HCT116 (cell line): ENCODE results near the gene APOL5. TPM values are rescaled to one million over a fixed set of nuclear protein-coding genes. Genes with fewer than 3 reads are reported as not detected.

Source experiments
- ATAC-seq: fragments of 200-7000 bp; cut with Tn5 transposase; 2 replicates; pipeline ENCODE4 v1.9.1; 2020; ENCODE audit warnings: mild to moderate bottlenecking, moderate library complexity
- BruUV-seq: library from RNA; stranded (reverse); fragments of 400-500 nt; replicated peaks from 2 replicates; lab custom pipeline; 2021; lab: Mats Ljungman, UMichigan
- CTCF ChIA-PET: fragments of 300-600 bp; sonication (Branson Sonifier 250); formaldehyde crosslinking; loops from one replicate; lab custom pipeline; 2021; ENCODE audit warnings: antibody characterized with exemption; lab: Charles Lee
- POLR2A ChIA-PET: fragments of 300-600, 350-600 bp; sonication (Branson Sonifier 250); formaldehyde crosslinking; loops from one replicate; lab custom pipeline; 2021; ENCODE audit warnings: antibody characterized with exemption; lab: Charles Lee
- RAD21 ChIA-PET, 2 experiments: fragments of 300-600 bp; sonication (Branson Sonifier 250); formaldehyde crosslinking; loops; one replicate each; lab custom pipeline; 2023; ENCODE audit warnings: low total read pairs in 2 of 2; ENCODE audit not compliant: uncharacterized antibody in 2 of 2, unreplicated experiment in 2 of 2, low non-redundant PET in 1 of 2; lab: Charles Lee
- DNase-seq: peaks from one replicate; pipeline ENCODE4 v3.0.0-alpha.2; 2010; ENCODE audit warnings: low read depth, low spot score
- H2AFZ ChIP-seq: fragments of 200-600 bp; shearing (Covaris generic), sonication (generic); 2 replicates; pipeline ENCODE4 v1.6.1; 2017; ENCODE audit warnings: low read depth, mixed run types, mixed read lengths, antibody characterized with exemption, low read length; ENCODE audit not compliant: poor library complexity, severe bottlenecking
- H3K27ac ChIP-seq: 2 replicates; pipeline ENCODE4 v1.5.1; 2012; ENCODE audit warnings: low read depth, low read length
- H3K27me3 ChIP-seq: fragments of 200-600 bp; sonication (generic); 2 replicates; pipeline ENCODE4 v1.6.1; 2016; ENCODE audit warnings: mixed run types, low read length, mixed read lengths; ENCODE audit not compliant: insufficient read depth
- H3K36me3 ChIP-seq, 2 experiments: fragments of 200-500 bp in 1 of 2; fragments of 200-600 bp in 1 of 2; sonication (Bioruptor generic) in 1 of 2; sonication (generic) in 1 of 2; 2 replicates each; pipeline versions ENCODE4 v1.5.1 to v1.6.1; 2014 to 2016; ENCODE audit warnings: low read length in 2 of 2, inconsistent platforms in 1 of 2, mixed read lengths in 1 of 2, mixed run types in 1 of 2; ENCODE audit not compliant: insufficient read depth in 2 of 2, control insufficient read depth in 1 of 2
- H3K4me1 ChIP-seq, 2 experiments: fragments of 200-600 bp in 1 of 2; sonication (generic) in 1 of 2; 2 replicates each; pipeline versions ENCODE4 v1.5.1 to v1.6.1; 2012 to 2017; ENCODE audit warnings: low read length in 2 of 2, inconsistent platforms in 1 of 2, mild to moderate bottlenecking in 1 of 2, mixed read lengths in 1 of 2, mixed run types in 1 of 2, moderate library complexity in 1 of 2; ENCODE audit not compliant: insufficient read depth in 2 of 2, control insufficient read depth in 1 of 2
- H3K4me2 ChIP-seq: fragments of 200-600 bp; sonication (generic); 2 replicates; pipeline ENCODE4 v1.6.1; 2017; ENCODE audit warnings: mixed run types, low read length, mixed read lengths
- H3K4me3 ChIP-seq, 2 experiments: fragments of 200-600 bp in 1 of 2; sonication (generic) in 1 of 2; replicated peaks in 1 of 2; 2 replicates each; pipeline ENCODE4 v1.5.1; 2011 to 2016; ENCODE audit warnings: low read length in 2 of 2, control low read depth in 1 of 2, low read depth in 1 of 2, mild to moderate bottlenecking in 1 of 2, mixed read lengths in 1 of 2, mixed run types in 1 of 2
- H3K79me2 ChIP-seq: fragments of 200-600 bp; sonication (generic); 2 replicates; pipeline ENCODE4 v1.6.1; 2017; ENCODE audit warnings: mild to moderate bottlenecking, mixed run types, low read length, moderate library complexity, mixed read lengths; ENCODE audit not compliant: insufficient read depth
- H3K9ac ChIP-seq: fragments of 200-600 bp; sonication (generic); 2 replicates; pipeline ENCODE4 v1.6.1; 2016; ENCODE audit warnings: low read length, mixed read lengths
- H3K9me2 ChIP-seq: fragments of 200-600 bp; sonication (generic), shearing (Covaris generic); 2 replicates; pipeline ENCODE4 v1.6.1; 2017; ENCODE audit warnings: mixed run types, mild to moderate bottlenecking, moderate library complexity; ENCODE audit not compliant: insufficient read depth
- H3K9me3 ChIP-seq, 2 experiments: fragments of 200-500 bp in 1 of 2; fragments of 200-600 bp in 1 of 2; sonication (Bioruptor generic) in 1 of 2; sonication (generic) in 1 of 2; 2 replicates each; pipeline ENCODE4 v1.6.1; 2014 to 2017; ENCODE audit warnings: low read length in 2 of 2, mixed read lengths in 2 of 2, inconsistent platforms in 1 of 2, low read depth in 1 of 2, mild to moderate bottlenecking in 1 of 2, mixed run types in 1 of 2, moderate library complexity in 1 of 2; ENCODE audit not compliant: control insufficient read depth in 1 of 2, insufficient read depth in 1 of 2
- H4K20me1 ChIP-seq: fragments of 200-600 bp; sonication (generic), shearing (Covaris generic); 2 replicates; pipeline ENCODE4 v1.6.1; 2017; ENCODE audit warnings: mixed run types, mild to moderate bottlenecking, moderate library complexity; ENCODE audit not compliant: insufficient read depth
- CBX3 ChIP-seq: IDR thresholded peaks from 2 replicates; pipeline ENCODE4 v1.6.1; 2012; ENCODE audit warnings: low read depth
- EGR1 ChIP-seq: IDR thresholded peaks from 2 replicates; pipeline ENCODE4 v1.6.1; 2012; ENCODE audit warnings: low read depth
- ELF1 ChIP-seq: IDR thresholded peaks from 2 replicates; pipeline ENCODE4 v1.6.1; 2012; ENCODE audit warnings: low read depth, borderline replicate concordance
- FOSL1 ChIP-seq: IDR thresholded peaks from 2 replicates; pipeline ENCODE4 v1.6.1; 2012; ENCODE audit warnings: low read depth
- POLR2A ChIP-seq: IDR thresholded peaks from 2 replicates; pipeline ENCODE4 v1.7.0; 2011; ENCODE audit warnings: borderline replicate concordance; ENCODE audit not compliant: insufficient read depth, insufficient read length; ENCODE audit errors: extremely low read depth
- POLR2AphosphoS5 ChIP-seq: IDR thresholded peaks from 2 replicates; pipeline ENCODE4 v1.6.1; 2011; ENCODE audit warnings: mild to moderate bottlenecking, low read depth, low read length, moderate library complexity
- SIN3A ChIP-seq: IDR thresholded peaks from 2 replicates; pipeline ENCODE4 v1.6.1; 2012; ENCODE audit warnings: low read depth
- SRF ChIP-seq: IDR thresholded peaks from 2 replicates; pipeline ENCODE4 v1.6.1; 2012; ENCODE audit warnings: low read depth
- intact Hi-C: fragments of 100-400 bp; cut with micrococcal nuclease; formaldehyde crosslinking; loops from 2 replicates; pipeline ENCODE4 v1.10.0; 2022
- total RNA-seq: library from RNA; stranded (reverse); gene quantifications from one replicate; pipeline ENCODE4 v1.2.1, GENCODE V29; 2021; ENCODE audit not compliant: unreplicated experiment
- TF ChIP-seq, protein P1 (sequence below): IDR thresholded peaks from 2 replicates; pipeline ENCODE4 v1.6.1; 2012
- TF ChIP-seq, protein P2 (sequence below): IDR thresholded peaks from 2 replicates; pipeline ENCODE4 v1.6.1; 2012
- TF ChIP-seq, protein P3 (sequence below): IDR thresholded peaks from 2 replicates; pipeline ENCODE4 v1.6.1; 2012; ENCODE audit warnings: low read depth

APOL5 gene
- total RNA-seq, 1 experiment from 2014 or later = not detected

DNA sequence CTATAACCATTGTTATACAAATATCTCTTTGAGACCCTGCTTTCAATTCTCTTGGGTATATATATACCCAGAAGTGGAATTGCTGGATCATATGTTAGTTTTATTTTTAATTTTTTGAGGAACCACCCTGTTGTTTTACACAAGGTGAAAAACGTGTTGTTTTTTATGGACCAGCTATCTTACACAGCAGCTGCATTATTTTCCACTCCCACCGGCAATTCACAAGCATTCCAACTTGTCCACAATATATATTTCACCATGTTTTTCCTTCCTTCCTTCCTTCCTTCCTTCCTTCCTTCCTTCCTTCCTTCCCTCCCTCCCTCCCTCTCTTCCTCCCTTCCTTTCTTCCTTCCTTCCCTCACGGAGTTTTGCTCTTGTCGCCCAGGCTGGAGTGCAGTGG is 6.3 kb upstream of the APOL5 start:
- ATAC-seq = no peak
- H3K79me2 ChIP-seq = no peaks in the 10 kb centered on the region
- BruUV-seq = no TSS peak
- no peaks in the 10 kb centered on the region; a peak in 2 of 4 replicates for H3K9me3 ChIP-seq
- no peak overlapping the region for H3K4me3 ChIP-seq
- ChIA-PET POLR2A (no interaction called here), RAD21 (no interaction called here), CTCF (no interaction called here)
- no peak for DNase-seq
- H3K4me1 ChIP-seq = no peaks in the 10 kb centered on the region
- no peak overlapping the region for H2AFZ ChIP-seq
- no peaks in the 10 kb centered on the region for H3K27me3 ChIP-seq
- intact Hi-C loops = no loop called here
- H3K36me3 ChIP-seq = no peaks in the 10 kb centered on the region
- H4K20me1 ChIP-seq = no peaks in the 10 kb centered on the region
- H3K9ac ChIP-seq = no peak overlapping the region
- H3K4me2 ChIP-seq = no peak overlapping the region
- H3K27ac ChIP-seq = no peak overlapping the region
- TF ChIP-seq CBX3 (no peak), ELF1 (no peak), EGR1 (no peak), FOSL1 (no peak), SIN3A (no peak), POLR2AphosphoS5 (no peak), POLR2A (no peak), SRF (no peak)
- TF ChIP-seq, protein P1, sequence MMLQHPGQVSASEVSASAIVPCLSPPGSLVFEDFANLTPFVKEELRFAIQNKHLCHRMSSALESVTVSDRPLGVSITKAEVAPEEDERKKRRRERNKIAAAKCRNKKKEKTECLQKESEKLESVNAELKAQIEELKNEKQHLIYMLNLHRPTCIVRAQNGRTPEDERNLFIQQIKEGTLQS = no peak
- TF ChIP-seq, protein P2, sequence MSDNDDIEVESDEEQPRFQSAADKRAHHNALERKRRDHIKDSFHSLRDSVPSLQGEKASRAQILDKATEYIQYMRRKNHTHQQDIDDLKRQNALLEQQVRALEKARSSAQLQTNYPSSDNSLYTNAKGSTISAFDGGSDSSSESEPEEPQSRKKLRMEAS = no peak
- TF ChIP-seq, protein P3, sequence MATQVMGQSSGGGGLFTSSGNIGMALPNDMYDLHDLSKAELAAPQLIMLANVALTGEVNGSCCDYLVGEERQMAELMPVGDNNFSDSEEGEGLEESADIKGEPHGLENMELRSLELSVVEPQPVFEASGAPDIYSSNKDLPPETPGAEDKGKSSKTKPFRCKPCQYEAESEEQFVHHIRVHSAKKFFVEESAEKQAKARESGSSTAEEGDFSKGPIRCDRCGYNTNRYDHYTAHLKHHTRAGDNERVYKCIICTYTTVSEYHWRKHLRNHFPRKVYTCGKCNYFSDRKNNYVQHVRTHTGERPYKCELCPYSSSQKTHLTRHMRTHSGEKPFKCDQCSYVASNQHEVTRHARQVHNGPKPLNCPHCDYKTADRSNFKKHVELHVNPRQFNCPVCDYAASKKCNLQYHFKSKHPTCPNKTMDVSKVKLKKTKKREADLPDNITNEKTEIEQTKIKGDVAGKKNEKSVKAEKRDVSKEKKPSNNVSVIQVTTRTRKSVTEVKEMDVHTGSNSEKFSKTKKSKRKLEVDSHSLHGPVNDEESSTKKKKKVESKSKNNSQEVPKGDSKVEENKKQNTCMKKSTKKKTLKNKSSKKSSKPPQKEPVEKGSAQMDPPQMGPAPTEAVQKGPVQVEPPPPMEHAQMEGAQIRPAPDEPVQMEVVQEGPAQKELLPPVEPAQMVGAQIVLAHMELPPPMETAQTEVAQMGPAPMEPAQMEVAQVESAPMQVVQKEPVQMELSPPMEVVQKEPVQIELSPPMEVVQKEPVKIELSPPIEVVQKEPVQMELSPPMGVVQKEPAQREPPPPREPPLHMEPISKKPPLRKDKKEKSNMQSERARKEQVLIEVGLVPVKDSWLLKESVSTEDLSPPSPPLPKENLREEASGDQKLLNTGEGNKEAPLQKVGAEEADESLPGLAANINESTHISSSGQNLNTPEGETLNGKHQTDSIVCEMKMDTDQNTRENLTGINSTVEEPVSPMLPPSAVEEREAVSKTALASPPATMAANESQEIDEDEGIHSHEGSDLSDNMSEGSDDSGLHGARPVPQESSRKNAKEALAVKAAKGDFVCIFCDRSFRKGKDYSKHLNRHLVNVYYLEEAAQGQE = no peak
- no peaks in the 10 kb centered on the region for H3K9me2 ChIP-seq
